Ishikawa (cell line): ENCODE results near the gene NEUROD4.

Source experiments
- CEBPB ChIP-seq: IDR thresholded peaks from 2 replicates; pipeline ENCODE4 v1.6.1; 2012
- CREB1 ChIP-seq: IDR thresholded peaks from 2 replicates; pipeline ENCODE4 v1.6.1; 2012; ENCODE audit warnings: low read depth
- EGR1 ChIP-seq: IDR thresholded peaks from 2 replicates; pipeline ENCODE4 v1.6.1; 2012
- EP300 ChIP-seq: IDR thresholded peaks from 2 replicates; pipeline ENCODE4 v1.6.1; 2012; ENCODE audit warnings: borderline replicate concordance
- FOXM1 ChIP-seq: IDR thresholded peaks from 2 replicates; pipeline ENCODE4 v1.6.1; 2012; ENCODE audit warnings: low read depth, borderline replicate concordance
- MAX ChIP-seq: IDR thresholded peaks from 2 replicates; pipeline ENCODE4 v1.6.1; 2012
- NFIC ChIP-seq: IDR thresholded peaks from 2 replicates; pipeline ENCODE4 v1.6.1; 2012
- RAD21 ChIP-seq: IDR thresholded peaks from 2 replicates; pipeline ENCODE4 v1.6.1; 2012; ENCODE audit warnings: low read depth
- REST ChIP-seq: IDR thresholded peaks from 2 replicates; pipeline ENCODE4 v1.6.1; 2012; ENCODE audit warnings: low read depth, mild to moderate bottlenecking
- TAF1 ChIP-seq: IDR thresholded peaks from 2 replicates; pipeline ENCODE4 v1.6.1; 2012; ENCODE audit warnings: low read depth, mild to moderate bottlenecking
- TCF12 ChIP-seq: IDR thresholded peaks from 2 replicates; pipeline ENCODE4 v1.6.1; 2012; ENCODE audit warnings: low read depth
- TEAD4 ChIP-seq: IDR thresholded peaks from 2 replicates; pipeline ENCODE4 v1.6.1; 2012
- USF1 ChIP-seq: IDR thresholded peaks from 2 replicates; pipeline ENCODE4 v1.6.1; 2012
- YY1 ChIP-seq: IDR thresholded peaks from 2 replicates; pipeline ENCODE4 v1.6.1; 2012; ENCODE audit warnings: low read depth
- ZBTB7A ChIP-seq: IDR thresholded peaks from 2 replicates; pipeline ENCODE4 v1.6.1; 2012; ENCODE audit warnings: low read depth

The NEUROD4 gene

GRCh38 chr12:54984658-54985376 is 35.0 kb upstream of the NEUROD4 start, which contains the start of gene TESPA1:
Gene TESPA1, minus strand, starts transcription at chr12:54984762. Its CDS starts 10,200 bp downstream, at chr12:54974562.
- TF ChIP-seq NFIC: no peak
- TF ChIP-seq MAX: no peak
- TF ChIP-seq FOXM1: no peak
- no peak for TF ChIP-seq EP300
- TF ChIP-seq USF1: no peak
- TF ChIP-seq TEAD4: no peak
- TF ChIP-seq CREB1: no peak
- no peak for TF ChIP-seq TCF12
- no peak for TF ChIP-seq YY1
- no peak for TF ChIP-seq TAF1
- TF ChIP-seq RAD21: no peak
- TF ChIP-seq CEBPB: no peak
- no peak for TF ChIP-seq ZBTB7A
- no peak for TF ChIP-seq REST
- no peak for TF ChIP-seq EGR1

- TF ChIP-seq EP300: no peak
These were observed 32.1 kb upstream of the NEUROD4 start for GRCh38 chr12:54987611-54988231.

- TF ChIP-seq TAF1 (no peak), MAX (no peak), USF1 (no peak), ZBTB7A (no peak), EP300 (no peak), TEAD4 (no peak), CREB1 (no peak), RAD21 (no peak), CEBPB (no peak)
These were observed 31.2 kb upstream of the NEUROD4 start for GRCh38 chr12:54988402-54989054.

GRCh38 chr12:54989829-54990228 is 29.9 kb upstream of the NEUROD4 start:
- TF ChIP-seq ZBTB7A (no peak), FOXM1 (no peak), TAF1 (no peak), YY1 (no peak), MAX (no peak), REST (no peak), EP300 (no peak), CREB1 (no peak), RAD21 (no peak), USF1 (no peak), TCF12 (no peak), EGR1 (no peak), CEBPB (no peak), TEAD4 (no peak), NFIC (no peak)
